HCT116 (cell line): ENCODE results near the gene RAI1. TPM values are rescaled to one million over a fixed set of nuclear protein-coding genes. Genes with fewer than 3 reads are reported as not detected.

Experiments
- ATAC-seq: fragments of 200-7000 bp; cut with Tn5 transposase; 2 replicates; pipeline ENCODE4 v1.9.1; 2020; ENCODE audit warnings: mild to moderate bottlenecking, moderate library complexity
- BruUV-seq: library from RNA; stranded (reverse); fragments of 400-500 nt; replicated peaks from 2 replicates; lab custom pipeline; 2021; lab: Mats Ljungman, UMichigan
- CTCF ChIA-PET: fragments of 300-600 bp; sonication (Branson Sonifier 250); formaldehyde crosslinking; loops from one replicate; lab custom pipeline; 2021; ENCODE audit warnings: antibody characterized with exemption; lab: Charles Lee
- POLR2A ChIA-PET: fragments of 300-600, 350-600 bp; sonication (Branson Sonifier 250); formaldehyde crosslinking; loops from one replicate; lab custom pipeline; 2021; ENCODE audit warnings: antibody characterized with exemption; lab: Charles Lee
- RAD21 ChIA-PET, 2 experiments: fragments of 300-600 bp; sonication (Branson Sonifier 250); formaldehyde crosslinking; loops; one replicate each; lab custom pipeline; 2023; ENCODE audit warnings: low total read pairs in 2 of 2; ENCODE audit not compliant: uncharacterized antibody in 2 of 2, unreplicated experiment in 2 of 2, low non-redundant PET in 1 of 2; lab: Charles Lee
- DNase-seq: peaks from one replicate; pipeline ENCODE4 v3.0.0-alpha.2; 2010; ENCODE audit warnings: low read depth, low spot score
- H2AFZ ChIP-seq: fragments of 200-600 bp; shearing (Covaris generic), sonication (generic); 2 replicates; pipeline ENCODE4 v1.6.1; 2017; ENCODE audit warnings: low read depth, mixed run types, mixed read lengths, antibody characterized with exemption, low read length; ENCODE audit not compliant: poor library complexity, severe bottlenecking
- H3K27ac ChIP-seq: 2 replicates; pipeline ENCODE4 v1.5.1; 2012; ENCODE audit warnings: low read depth, low read length
- H3K27me3 ChIP-seq: fragments of 200-600 bp; sonication (generic); 2 replicates; pipeline ENCODE4 v1.6.1; 2016; ENCODE audit warnings: mixed run types, low read length, mixed read lengths; ENCODE audit not compliant: insufficient read depth
- H3K36me3 ChIP-seq, 2 experiments: fragments of 200-500 bp in 1 of 2; fragments of 200-600 bp in 1 of 2; sonication (Bioruptor generic) in 1 of 2; sonication (generic) in 1 of 2; 2 replicates each; pipeline versions ENCODE4 v1.5.1 to v1.6.1; 2014 to 2016; ENCODE audit warnings: low read length in 2 of 2, inconsistent platforms in 1 of 2, mixed read lengths in 1 of 2, mixed run types in 1 of 2; ENCODE audit not compliant: insufficient read depth in 2 of 2, control insufficient read depth in 1 of 2
- H3K4me1 ChIP-seq, 2 experiments: fragments of 200-600 bp in 1 of 2; sonication (generic) in 1 of 2; 2 replicates each; pipeline versions ENCODE4 v1.5.1 to v1.6.1; 2012 to 2017; ENCODE audit warnings: low read length in 2 of 2, inconsistent platforms in 1 of 2, mild to moderate bottlenecking in 1 of 2, mixed read lengths in 1 of 2, mixed run types in 1 of 2, moderate library complexity in 1 of 2; ENCODE audit not compliant: insufficient read depth in 2 of 2, control insufficient read depth in 1 of 2
- H3K4me2 ChIP-seq: fragments of 200-600 bp; sonication (generic); 2 replicates; pipeline ENCODE4 v1.6.1; 2017; ENCODE audit warnings: mixed run types, low read length, mixed read lengths
- H3K4me3 ChIP-seq, 2 experiments: fragments of 200-600 bp in 1 of 2; sonication (generic) in 1 of 2; replicated peaks in 1 of 2; 2 replicates each; pipeline ENCODE4 v1.5.1; 2011 to 2016; ENCODE audit warnings: low read length in 2 of 2, control low read depth in 1 of 2, low read depth in 1 of 2, mild to moderate bottlenecking in 1 of 2, mixed read lengths in 1 of 2, mixed run types in 1 of 2
- H3K79me2 ChIP-seq: fragments of 200-600 bp; sonication (generic); 2 replicates; pipeline ENCODE4 v1.6.1; 2017; ENCODE audit warnings: mild to moderate bottlenecking, mixed run types, low read length, moderate library complexity, mixed read lengths; ENCODE audit not compliant: insufficient read depth
- H3K9ac ChIP-seq: fragments of 200-600 bp; sonication (generic); 2 replicates; pipeline ENCODE4 v1.6.1; 2016; ENCODE audit warnings: low read length, mixed read lengths
- H3K9me2 ChIP-seq: fragments of 200-600 bp; sonication (generic), shearing (Covaris generic); 2 replicates; pipeline ENCODE4 v1.6.1; 2017; ENCODE audit warnings: mixed run types, mild to moderate bottlenecking, moderate library complexity; ENCODE audit not compliant: insufficient read depth
- H3K9me3 ChIP-seq, 2 experiments: fragments of 200-500 bp in 1 of 2; fragments of 200-600 bp in 1 of 2; sonication (Bioruptor generic) in 1 of 2; sonication (generic) in 1 of 2; 2 replicates each; pipeline ENCODE4 v1.6.1; 2014 to 2017; ENCODE audit warnings: low read length in 2 of 2, mixed read lengths in 2 of 2, inconsistent platforms in 1 of 2, low read depth in 1 of 2, mild to moderate bottlenecking in 1 of 2, mixed run types in 1 of 2, moderate library complexity in 1 of 2; ENCODE audit not compliant: control insufficient read depth in 1 of 2, insufficient read depth in 1 of 2
- H4K20me1 ChIP-seq: fragments of 200-600 bp; sonication (generic), shearing (Covaris generic); 2 replicates; pipeline ENCODE4 v1.6.1; 2017; ENCODE audit warnings: mixed run types, mild to moderate bottlenecking, moderate library complexity; ENCODE audit not compliant: insufficient read depth
- CBX3 ChIP-seq: IDR thresholded peaks from 2 replicates; pipeline ENCODE4 v1.6.1; 2012; ENCODE audit warnings: low read depth
- CEBPB ChIP-seq: IDR thresholded peaks from 2 replicates; pipeline ENCODE4 v1.6.1; 2012; ENCODE audit warnings: low read depth
- CTCF ChIP-seq, 3 experiments: fragments of 200-600 bp in 1 of 3; sonication (generic) in 1 of 3; IDR thresholded peaks in 2 of 3; conservative IDR thresholded peaks in 1 of 3; 2 replicates each; pipeline ENCODE4 v1.5.1; 2012 to 2017; ENCODE audit warnings: low read depth in 2 of 3, low read length in 2 of 3, antibody characterized with exemption in 1 of 3, borderline replicate concordance in 1 of 3, control low read depth in 1 of 3, mild to moderate bottlenecking in 1 of 3, mixed read lengths in 1 of 3, mixed run types in 1 of 3, moderate library complexity in 1 of 3; ENCODE audit not compliant: insufficient read depth in 1 of 3
- ELF1 ChIP-seq: IDR thresholded peaks from 2 replicates; pipeline ENCODE4 v1.6.1; 2012; ENCODE audit warnings: low read depth, borderline replicate concordance
- JUND ChIP-seq: IDR thresholded peaks from 2 replicates; pipeline ENCODE4 v1.6.1; 2012
- POLR2A ChIP-seq: IDR thresholded peaks from 2 replicates; pipeline ENCODE4 v1.7.0; 2011; ENCODE audit warnings: borderline replicate concordance; ENCODE audit not compliant: insufficient read depth, insufficient read length; ENCODE audit errors: extremely low read depth
- RAD21 ChIP-seq: IDR thresholded peaks from 2 replicates; pipeline ENCODE4 v1.6.1; 2012; ENCODE audit warnings: low read depth, mild to moderate bottlenecking
- SRF ChIP-seq: IDR thresholded peaks from 2 replicates; pipeline ENCODE4 v1.6.1; 2012; ENCODE audit warnings: low read depth
- YY1 ChIP-seq: IDR thresholded peaks from 2 replicates; pipeline ENCODE4 v1.6.1; 2011; ENCODE audit warnings: low read length, low read depth, moderate library complexity, mild to moderate bottlenecking; ENCODE audit not compliant: insufficient replicate concordance; ENCODE audit errors: extremely low read depth
- ZNF274 ChIP-seq: fragments of 200-500 bp; sonication (Bioruptor generic); IDR thresholded peaks from 2 replicates; pipeline ENCODE4 v1.6.1; 2014; ENCODE audit warnings: mild to moderate bottlenecking, low read depth, low read length, inconsistent platforms
- intact Hi-C: fragments of 100-400 bp; cut with micrococcal nuclease; formaldehyde crosslinking; loops from 2 replicates; pipeline ENCODE4 v1.10.0; 2022
- total RNA-seq: library from RNA; stranded (reverse); gene quantifications from one replicate; pipeline ENCODE4 v1.2.1, GENCODE V29; 2021; ENCODE audit not compliant: unreplicated experiment

Gene RAI1
- total RNA-seq, 1 experiment from 2014 or later = 38.5 TPM

GRCh38 chr17:17853811-17854447 is 172.7 kb downstream of the RAI1 start:
- Histone ChIP-seq H3K36me3 (no peaks in the 10 kb centered on the region), H3K27me3 (no peaks in the 10 kb centered on the region), H4K20me1 (no peaks in the 10 kb centered on the region), H3K9me2 (no peaks in the 10 kb centered on the region), H3K79me2 (no peaks in the 10 kb centered on the region), H3K4me1 (peaks cover 39 to 47% of the 10 kb centered on the region in 2 experiments), H3K27ac (no peak overlapping the region), H3K4me2 (no peak overlapping the region), H3K4me3 (no peak overlapping the region), H2AFZ (no peak overlapping the region), H3K9ac (no peak overlapping the region), H3K9me3 (no peaks in the 10 kb centered on the region)
- ChIA-PET POLR2A (interaction anchor here (1.3 kb wide), 1 partner anchor 18 kb away, joined by 5 read pairs; no protein-coding TSS in a partner anchor), CTCF (interaction anchor here (0.7 kb wide), 1 partner anchor 43 kb away, joined by 3 read pairs; no protein-coding TSS in a partner anchor), RAD21 (no interaction called here)
- no peak for ATAC-seq
- intact Hi-C loops = no loop called here
- no TSS peak for BruUV-seq
- DNase-seq = no peak
- no peak for TF ChIP-seq CBX3
- TF ChIP-seq CEBPB = no peak
- TF ChIP-seq RAD21 = no peak
- TF ChIP-seq SRF = no peak
- TF ChIP-seq POLR2A = no peak

- POLR2A ChIA-PET = interaction anchor here (0.8 to 2.3 kb wide), 2 partner anchors 17 to 20 kb away, joined by 3 to 6 read pairs; no protein-coding TSS in a partner anchor
- intact Hi-C loops = no loop called here
- H3K4me1 ChIP-seq = peaks cover 31 to 34% of the 10 kb centered on the region in 2 experiments; a peak in 3 of 4 replicates
- H3K9me3 ChIP-seq = no peaks in the 10 kb centered on the region
- no peak overlapping the region for H3K9ac ChIP-seq
- no peaks in the 10 kb centered on the region for H4K20me1 ChIP-seq
- no peak overlapping the region for H2AFZ ChIP-seq
- no peak overlapping the region for H3K27ac ChIP-seq
- RAD21 ChIA-PET = interaction anchor here in 1 of 2 experiments (0.7 kb wide), 1 partner anchor 18 kb away, joined by 3 read pairs; no protein-coding TSS in a partner anchor
- H3K9me2 ChIP-seq = no peaks in the 10 kb centered on the region
- H3K4me3 ChIP-seq = no peak overlapping the region
- CTCF ChIA-PET = no interaction called here
- no peaks in the 10 kb centered on the region for H3K27me3 ChIP-seq
- no peak for DNase-seq
- no peak for TF ChIP-seq SRF
- TF ChIP-seq CTCF (IDR thresholded peaks at IDR 0.05 in 2 of 3, conservative IDR thresholded peaks at IDR 0.05 in 1 of 3; ENCODE audit: borderline replicate concordance in 1 of 3, insufficient read depth in 1 of 3, low read depth in 2 of 3, low read length in 2 of 3) = no peak
- no peak for TF ChIP-seq ZNF274
- no peak for TF ChIP-seq YY1
- TF ChIP-seq ELF1 = no peak
- no peak for TF ChIP-seq JUND
- H3K79me2 ChIP-seq = no peaks in the 10 kb centered on the region
- H3K4me2 ChIP-seq = no peak overlapping the region
- BruUV-seq = no TSS peak
- no peak for ATAC-seq
- no peaks in the 10 kb centered on the region for H3K36me3 ChIP-seq
These were observed 174.7 kb downstream of the RAI1 start for GRCh38 chr17:17855976-17856375.
